Activated naive CD4-positive, alpha-beta T cell treated with anti-CD3 and anti-CD28 coated beads, Interleukin-2, amount 10 ng/mL, durations not matched to agents 7 days and 5 days (primary cell): Measurements from ENCODE around the gene NSG1.
"Not testable (repeated sequence)": the region's sequence is repeated elsewhere in the genome, so short reads cannot be mapped to it uniquely, and the experiment has no call there.

ENCODE experiments used
- CTCF ChIA-PET: fragments of 350-600 bp; sonication (Branson Sonifier 250); formaldehyde crosslinking; loops from one replicate; lab custom pipeline; 2021; ENCODE audit warnings: antibody characterized with exemption; lab: Charles Lee
- DNase-seq: peaks from one replicate; pipeline ENCODE4 v3.0.0-alpha.2; 2020
- H3K27ac Mint-ChIP-seq: one replicate; pipeline ENCODE4 v1.8.0; 2021; ENCODE audit warnings: mild to moderate bottlenecking, moderate library complexity, mixed read lengths
- H3K27me3 Mint-ChIP-seq: one replicate; pipeline ENCODE4 v1.8.0; 2021; ENCODE audit warnings: mild to moderate bottlenecking, mixed read lengths
- H3K36me3 Mint-ChIP-seq: one replicate; pipeline ENCODE4 v1.8.0; 2021; ENCODE audit warnings: mixed read lengths
- H3K4me1 Mint-ChIP-seq: one replicate; pipeline ENCODE4 v1.8.0; 2021; ENCODE audit warnings: mixed read lengths
- H3K4me3 Mint-ChIP-seq: one replicate; pipeline ENCODE4 v1.8.0; 2021; ENCODE audit warnings: mild to moderate bottlenecking, moderate library complexity, mixed read lengths
- H3K9me3 Mint-ChIP-seq: one replicate; pipeline ENCODE4 v1.8.0; 2021; ENCODE audit warnings: mixed read lengths

The NSG1 gene, protein sequence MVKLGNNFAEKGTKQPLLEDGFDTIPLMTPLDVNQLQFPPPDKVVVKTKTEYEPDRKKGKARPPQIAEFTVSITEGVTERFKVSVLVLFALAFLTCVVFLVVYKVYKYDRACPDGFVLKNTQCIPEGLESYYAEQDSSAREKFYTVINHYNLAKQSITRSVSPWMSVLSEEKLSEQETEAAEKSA

DNA sequence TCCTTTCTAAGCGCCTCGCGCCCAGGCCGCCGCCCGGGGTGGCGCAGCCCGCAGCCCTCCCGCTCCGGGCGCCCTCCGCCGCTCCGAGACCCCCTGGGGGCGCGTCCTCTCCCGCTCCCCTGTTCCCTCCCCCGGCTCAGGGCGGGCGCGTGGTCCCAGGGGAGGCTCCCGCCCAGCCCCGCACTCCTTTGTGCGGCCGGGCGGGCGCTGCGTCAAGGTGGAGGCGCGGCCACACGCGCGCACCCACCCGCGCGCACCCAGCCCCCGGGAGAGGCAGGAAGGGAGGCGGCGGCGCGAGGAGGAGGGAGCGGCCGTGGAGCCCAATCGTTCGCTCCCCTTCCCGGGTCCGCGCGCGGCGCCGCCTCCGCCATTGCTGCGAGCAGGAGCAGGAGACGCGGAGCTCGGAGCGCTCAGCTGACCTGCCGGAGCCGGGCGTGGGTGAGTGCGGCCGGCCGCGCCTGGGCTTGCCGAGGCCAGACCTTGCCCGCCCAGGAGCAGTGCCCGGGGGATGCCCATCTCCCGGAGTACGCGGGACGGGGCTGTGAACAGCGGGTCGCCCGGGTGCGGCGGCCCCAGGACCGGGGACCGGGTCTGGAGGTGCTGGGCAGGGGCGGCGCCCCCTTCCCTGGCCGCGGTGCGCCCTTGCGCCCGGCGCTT, at the start of gene NSG1:
Gene NSG1 (plus strand): TSS at position 367 of the 657 bp plus-strand sequence. CDS start 528 bp downstream, outside the sequence.
- Mint-ChIP-seq H3K27me3 (peaks cover 86% of the 10 kb centered on the region), H3K27ac (no peak within 1 kb of the TSS)
- DNase-seq: peak; percentile 71

DNA sequence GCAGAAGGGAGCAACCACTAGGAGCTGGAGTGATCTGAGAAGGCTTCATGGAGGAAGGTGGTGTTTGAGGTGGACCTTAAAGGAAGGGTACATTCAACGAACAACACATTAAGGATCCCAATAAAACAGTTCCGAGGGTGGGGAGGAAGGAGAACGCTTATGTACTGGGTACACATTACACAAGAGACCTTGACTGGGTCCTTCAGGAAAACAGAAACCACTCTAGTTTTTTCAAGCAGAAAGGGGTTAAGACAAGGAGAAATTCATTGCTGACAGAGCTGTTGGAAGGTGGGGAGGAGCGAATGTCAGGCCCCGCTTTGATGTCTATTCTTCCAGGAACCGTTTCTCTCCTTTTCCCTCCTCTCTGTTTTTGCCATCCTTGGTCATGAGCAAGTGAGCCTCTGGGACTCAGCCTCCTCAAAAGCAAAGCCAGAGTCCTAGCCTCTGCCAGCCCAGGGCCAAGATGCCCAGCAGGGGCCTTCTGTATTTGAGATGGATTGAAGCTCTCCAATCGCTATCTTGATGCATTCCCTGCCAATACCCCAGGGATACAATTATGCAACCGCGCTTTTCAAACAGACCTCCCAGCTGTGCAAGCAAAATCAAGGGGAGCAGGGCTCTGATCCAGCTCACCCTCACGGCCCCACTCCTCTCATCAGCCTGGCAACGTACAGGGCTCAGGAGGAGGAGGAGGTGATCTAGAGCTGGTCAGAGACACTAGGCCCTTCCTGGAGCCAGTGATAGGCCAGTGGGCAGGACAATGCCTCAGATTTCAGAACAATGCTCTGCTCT, 48.5 kb upstream of the NSG1 start:
- CTCF ChIA-PET: interaction anchor here (0.7 to 6.0 kb wide), 4 partner anchors 60 to 86 kb away, joined by 3 to 39 read pairs (median 10); no protein-coding TSS in a partner anchor
- Mint-ChIP-seq H3K27ac (no peak overlapping the region), H3K4me1 (no peaks in the 10 kb centered on the region), H3K4me3 (no peak overlapping the region), H3K36me3 (no peaks in the 10 kb centered on the region), H3K9me3 (no peaks in the 10 kb centered on the region), H3K27me3 (peaks cover 12% of the 10 kb centered on the region)
- no peak for DNase-seq

More for the DNA sequence above, at the start of gene NSG1:
- Mint-ChIP-seq H3K4me3 (peak within 1 kb of the TSS; percentile 79), H3K36me3 (no peaks in the 10 kb centered on the region), H3K4me1 (peaks cover 17% of the 10 kb centered on the region), H3K9me3 (no peaks in the 10 kb centered on the region)
- CTCF ChIA-PET: no interaction called here

DNA sequence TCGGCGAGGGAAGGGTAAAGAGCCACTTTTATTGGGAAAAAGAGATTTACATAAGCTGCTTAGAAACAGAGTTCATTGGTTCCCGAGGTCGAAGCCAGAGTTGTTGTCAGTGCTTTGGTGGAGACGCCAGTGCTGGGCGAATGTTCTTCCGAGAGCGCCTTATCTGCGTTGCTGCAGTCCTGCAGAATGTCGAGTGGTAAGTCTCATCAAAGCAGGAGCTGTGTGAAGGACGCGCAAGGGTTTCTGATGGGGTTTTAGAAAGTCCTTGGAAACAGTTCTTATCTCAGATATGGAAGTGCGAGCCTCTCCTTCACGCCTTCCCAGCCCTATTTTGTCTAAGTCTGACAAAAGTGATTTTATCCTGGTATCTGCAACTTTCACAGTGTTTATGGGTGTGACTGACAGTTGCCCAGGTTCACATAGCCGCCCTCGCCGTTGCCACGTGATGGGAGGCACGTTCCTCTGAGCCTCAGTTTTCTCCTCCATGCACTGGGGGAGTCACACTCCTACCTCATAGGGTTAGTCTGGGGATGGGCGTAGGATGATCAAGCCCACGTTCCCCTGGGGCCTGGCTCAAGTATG, 47.3 kb upstream of the NSG1 start:
- peaks cover 12% of the 10 kb centered on the region for H3K27me3 Mint-ChIP-seq
- H3K9me3 Mint-ChIP-seq: no peaks in the 10 kb centered on the region
- no peak for DNase-seq
- CTCF ChIA-PET: no interaction called here
- no peaks in the 10 kb centered on the region for H3K36me3 Mint-ChIP-seq
- H3K4me1 Mint-ChIP-seq: no peaks in the 10 kb centered on the region
- H3K27ac Mint-ChIP-seq: peak overlapping the region; percentile 33
- H3K4me3 Mint-ChIP-seq: no peak overlapping the region

DNA sequence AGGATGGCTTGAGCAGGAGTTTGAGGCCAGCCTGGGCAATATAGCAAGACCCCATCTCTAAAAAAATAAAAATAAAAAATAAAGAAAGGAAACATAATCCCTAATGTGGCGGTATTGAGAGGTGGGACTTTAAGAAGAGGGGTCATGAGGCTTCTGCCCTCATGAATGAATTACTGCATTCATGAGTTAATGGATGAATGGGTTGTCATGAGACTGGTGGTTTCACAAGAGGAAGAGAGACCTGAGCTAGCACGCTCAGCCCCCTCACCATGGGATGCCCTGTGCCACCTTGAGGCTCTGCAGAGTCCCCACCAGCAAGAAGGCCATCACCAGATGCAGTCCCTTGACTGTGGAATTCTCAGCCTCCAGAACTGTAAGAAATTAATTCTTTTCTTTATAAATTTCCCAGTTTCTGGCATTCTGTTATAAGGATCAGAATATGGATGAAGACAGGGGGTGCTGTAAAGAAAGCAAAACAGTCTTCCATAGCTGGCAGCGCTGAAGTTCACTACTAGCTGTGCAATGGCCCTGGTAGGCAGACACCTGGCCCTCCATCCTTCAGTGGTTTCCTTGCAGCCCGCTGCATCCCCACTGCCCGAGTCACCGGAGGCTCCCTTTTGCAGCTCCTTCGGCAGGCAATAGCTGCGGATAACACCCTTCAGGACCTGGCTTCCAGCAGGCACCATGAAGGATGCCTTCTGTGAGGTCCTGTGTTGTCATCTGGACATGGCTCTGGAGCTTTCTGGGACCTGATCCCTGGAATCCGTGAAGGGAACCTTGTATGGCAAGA, 44.8 kb upstream of the NSG1 start:
- Mint-ChIP-seq H3K27ac (no peak overlapping the region), H3K36me3 (peaks cover 2% of the 10 kb centered on the region), H3K27me3 (peaks cover 12% of the 10 kb centered on the region), H3K9me3 (peaks cover 2% of the 10 kb centered on the region), H3K4me1 (peaks cover 5% of the 10 kb centered on the region), H3K4me3 (no peak overlapping the region)
- DNase-seq: no peak
- CTCF ChIA-PET: interaction anchor here (0.9 kb wide), 1 partner anchor 90 kb away, joined by 5 read pairs; no protein-coding TSS in a partner anchor

DNA sequence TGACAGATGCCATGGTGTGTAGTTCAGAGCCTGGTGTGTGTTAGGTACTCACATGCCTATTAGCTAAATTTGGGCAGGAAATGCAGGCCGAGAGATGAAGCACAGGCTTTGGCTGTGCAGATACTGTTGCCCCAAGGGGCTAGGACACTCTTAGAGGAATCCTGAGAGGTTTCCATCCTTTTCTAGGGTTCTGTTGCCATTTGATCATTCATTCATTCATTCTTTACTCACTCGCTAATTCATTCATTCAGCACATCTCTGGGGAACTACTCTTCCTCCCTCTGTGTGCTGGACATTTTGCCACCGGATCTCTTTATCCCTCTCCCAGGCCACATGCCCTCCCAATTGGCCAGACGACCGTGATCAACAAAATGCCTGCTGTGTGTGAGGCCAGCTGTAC, 43.9 kb upstream of the NSG1 start:
- Mint-ChIP-seq H3K4me1 (peaks cover 15% of the 10 kb centered on the region), H3K27me3 (peaks cover 5% of the 10 kb centered on the region), H3K27ac (no peak overlapping the region), H3K36me3 (peaks cover 10% of the 10 kb centered on the region), H3K4me3 (no peak overlapping the region), H3K9me3 (peaks cover 10% of the 10 kb centered on the region)
- no peak for DNase-seq
- CTCF ChIA-PET: no interaction called here

DNA sequence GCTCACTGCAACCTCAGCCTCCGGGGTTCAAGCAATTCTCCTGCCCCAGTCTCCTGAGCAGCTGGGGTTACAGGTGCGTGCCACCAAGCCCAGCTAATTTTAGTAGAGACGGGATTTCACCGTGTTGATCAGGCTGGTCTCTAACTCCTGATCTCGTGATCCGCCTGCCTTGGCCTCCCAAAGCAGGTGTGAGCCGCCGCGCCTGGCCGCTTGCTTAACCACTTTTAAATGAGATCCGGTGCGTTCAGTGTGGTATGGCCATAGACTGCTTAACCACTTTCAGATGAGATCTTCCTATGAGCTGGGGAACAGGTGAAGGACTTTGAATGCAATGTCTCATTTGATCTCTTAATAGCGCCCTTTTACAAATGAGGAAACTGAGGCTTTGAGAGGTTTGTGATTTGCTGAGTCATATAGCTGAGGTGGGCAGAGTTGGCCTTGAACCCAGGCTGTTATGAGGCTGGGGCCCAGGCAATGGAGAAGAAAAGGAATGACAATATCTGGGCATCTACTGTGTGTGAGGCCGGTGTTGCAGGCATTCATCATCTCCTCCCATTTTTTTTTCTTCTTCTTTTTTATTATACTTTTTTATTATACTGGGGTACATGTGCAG, 41.9 kb upstream of the NSG1 start:
- Mint-ChIP-seq H3K9me3 (peaks cover 25% of the 10 kb centered on the region), H3K27ac (no peak overlapping the region), H3K4me1 (peaks cover 32% of the 10 kb centered on the region), H3K36me3 (peaks cover 27% of the 10 kb centered on the region), H3K4me3 (no peak overlapping the region), H3K27me3 (no peaks in the 10 kb centered on the region)
- CTCF ChIA-PET: no interaction called here
- DNase-seq: no peak

DNA sequence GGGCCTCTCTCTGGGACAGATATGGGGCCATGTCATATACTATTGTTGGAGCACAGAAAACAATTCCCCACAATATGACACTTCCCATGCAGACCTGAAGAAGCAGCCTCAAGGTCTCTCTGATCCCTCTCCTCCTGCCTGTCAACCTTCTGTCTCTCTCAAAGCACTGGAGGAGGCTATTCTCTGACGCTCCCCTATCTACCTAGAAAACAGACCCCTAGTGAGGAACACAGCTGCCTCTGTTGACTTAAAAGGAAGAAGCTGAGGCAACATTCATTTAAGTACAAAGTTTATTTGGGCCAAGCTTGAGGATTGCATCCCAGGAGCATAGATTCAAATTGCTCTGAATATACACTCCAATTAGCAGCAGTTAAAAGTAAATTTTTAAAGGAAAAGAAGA, 39.3 kb upstream of the NSG1 start:
- CTCF ChIA-PET: no interaction called here
- peaks cover 27% of the 10 kb centered on the region for H3K36me3 Mint-ChIP-seq
- H3K9me3 Mint-ChIP-seq: peaks cover 27% of the 10 kb centered on the region
- H3K4me1 Mint-ChIP-seq: peaks cover 32% of the 10 kb centered on the region
- H3K27ac Mint-ChIP-seq: peak overlapping the region; percentile 93
- no peaks in the 10 kb centered on the region for H3K27me3 Mint-ChIP-seq
- no peak for DNase-seq
- no peak overlapping the region for H3K4me3 Mint-ChIP-seq

DNA sequence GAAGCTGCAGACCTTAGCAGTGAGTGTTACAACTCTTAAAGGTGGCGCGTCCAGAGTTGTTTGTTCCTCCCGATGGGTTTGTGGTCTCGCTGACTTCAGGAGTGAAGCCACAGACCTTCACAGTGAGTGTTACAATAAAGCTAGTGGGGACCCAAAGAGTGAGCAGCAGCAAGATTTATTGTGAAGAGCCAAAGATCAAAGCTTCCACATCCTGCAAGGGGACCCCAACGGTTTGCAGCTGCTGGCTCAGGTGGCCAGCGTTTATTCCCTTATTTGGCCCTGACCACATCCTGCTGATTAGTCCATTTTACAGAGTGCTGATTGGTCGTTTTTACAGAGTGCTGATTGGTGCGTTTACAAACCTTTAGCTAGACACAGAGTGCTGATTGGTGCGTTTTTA, 38.3 kb upstream of the NSG1 start:
- H3K27me3 Mint-ChIP-seq, CTCF ChIA-PET, H3K4me3 Mint-ChIP-seq: not testable (repeated sequence)
- Mint-ChIP-seq H3K9me3 (peaks cover 30% of the 10 kb centered on the region), H3K27ac (peak overlapping the region; percentile 93), H3K4me1 (peaks cover 32% of the 10 kb centered on the region), H3K36me3 (peaks cover 27% of the 10 kb centered on the region)
- peak; percentile 75 for DNase-seq

DNA sequence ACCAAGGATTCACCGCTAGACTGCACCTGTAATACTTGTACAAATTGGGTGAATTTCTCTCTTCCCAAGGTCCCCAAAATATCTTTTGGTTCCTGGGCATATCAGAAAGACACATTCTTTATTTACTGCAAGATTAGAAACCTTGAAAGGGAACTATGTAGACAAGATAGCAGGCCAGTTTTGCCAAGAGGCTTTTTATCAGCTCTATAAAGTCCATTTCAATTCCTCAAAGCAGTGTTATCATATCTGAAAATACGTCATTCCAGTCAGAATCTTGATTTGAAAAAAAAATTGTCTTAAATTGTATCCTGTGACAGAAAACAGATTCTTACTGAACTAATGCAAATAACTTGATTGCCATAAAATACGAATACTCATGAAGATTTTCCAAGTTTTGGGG, 37.0 kb upstream of the NSG1 start:
- no peak overlapping the region for H3K27ac Mint-ChIP-seq
- no peak overlapping the region for H3K4me3 Mint-ChIP-seq
- no peak for DNase-seq
- peaks cover 32% of the 10 kb centered on the region for H3K4me1 Mint-ChIP-seq
- peaks cover 30% of the 10 kb centered on the region for H3K9me3 Mint-ChIP-seq
- CTCF ChIA-PET: no interaction called here
- peaks cover 27% of the 10 kb centered on the region for H3K36me3 Mint-ChIP-seq
- no peaks in the 10 kb centered on the region for H3K27me3 Mint-ChIP-seq

DNA sequence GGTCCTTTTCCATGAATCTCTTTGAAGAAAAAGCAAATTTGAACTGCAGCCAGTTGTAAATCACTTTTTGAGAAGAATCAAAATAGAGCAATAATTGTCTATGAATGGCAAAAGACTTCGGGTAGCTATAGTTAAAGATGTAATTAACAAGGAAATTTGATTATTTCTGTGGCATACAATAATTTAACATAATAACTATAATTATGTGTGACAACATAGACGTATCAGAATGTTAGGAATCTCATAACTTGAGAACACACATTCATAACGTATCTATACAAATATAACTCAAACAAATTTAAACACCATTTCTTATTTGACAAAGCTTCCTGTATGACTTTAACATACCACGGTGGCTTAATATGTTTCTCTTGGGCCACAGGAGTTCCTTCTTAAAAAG, 36.0 kb upstream of the NSG1 start:
- peaks cover 30% of the 10 kb centered on the region for H3K9me3 Mint-ChIP-seq
- DNase-seq: no peak
- H3K27me3 Mint-ChIP-seq: no peaks in the 10 kb centered on the region
- H3K4me3 Mint-ChIP-seq: no peak overlapping the region
- H3K36me3 Mint-ChIP-seq: peaks cover 27% of the 10 kb centered on the region
- CTCF ChIA-PET: no interaction called here
- H3K27ac Mint-ChIP-seq: no peak overlapping the region
- H3K4me1 Mint-ChIP-seq: peaks cover 29% of the 10 kb centered on the region

DNA sequence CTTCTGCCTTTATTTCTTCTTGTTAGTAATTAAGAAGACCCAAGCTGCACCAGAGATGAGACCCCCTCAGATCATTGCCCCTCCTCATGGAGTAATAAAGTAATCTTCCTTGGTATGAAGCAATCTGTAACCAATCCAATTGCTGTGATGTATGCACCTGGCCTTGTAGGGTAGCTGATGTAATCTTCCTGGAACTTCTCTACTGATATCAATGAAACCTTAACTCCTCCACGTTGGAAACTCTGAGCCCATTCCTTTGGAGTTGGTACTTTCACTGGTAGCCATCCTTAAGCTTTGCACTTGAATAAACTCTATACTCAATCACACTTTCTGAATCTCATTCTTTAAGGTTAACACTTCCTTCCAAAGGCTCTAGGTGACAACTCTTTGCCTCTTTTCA, 31.6 kb upstream of the NSG1 start:
- H3K36me3 Mint-ChIP-seq: no peaks in the 10 kb centered on the region
- CTCF ChIA-PET: no interaction called here
- H3K27me3 Mint-ChIP-seq: no peaks in the 10 kb centered on the region
- H3K4me1 Mint-ChIP-seq: no peaks in the 10 kb centered on the region
- no peak overlapping the region for H3K27ac Mint-ChIP-seq
- H3K9me3 Mint-ChIP-seq: peaks cover 5% of the 10 kb centered on the region
- no peak for DNase-seq
- no peak overlapping the region for H3K4me3 Mint-ChIP-seq

DNA sequence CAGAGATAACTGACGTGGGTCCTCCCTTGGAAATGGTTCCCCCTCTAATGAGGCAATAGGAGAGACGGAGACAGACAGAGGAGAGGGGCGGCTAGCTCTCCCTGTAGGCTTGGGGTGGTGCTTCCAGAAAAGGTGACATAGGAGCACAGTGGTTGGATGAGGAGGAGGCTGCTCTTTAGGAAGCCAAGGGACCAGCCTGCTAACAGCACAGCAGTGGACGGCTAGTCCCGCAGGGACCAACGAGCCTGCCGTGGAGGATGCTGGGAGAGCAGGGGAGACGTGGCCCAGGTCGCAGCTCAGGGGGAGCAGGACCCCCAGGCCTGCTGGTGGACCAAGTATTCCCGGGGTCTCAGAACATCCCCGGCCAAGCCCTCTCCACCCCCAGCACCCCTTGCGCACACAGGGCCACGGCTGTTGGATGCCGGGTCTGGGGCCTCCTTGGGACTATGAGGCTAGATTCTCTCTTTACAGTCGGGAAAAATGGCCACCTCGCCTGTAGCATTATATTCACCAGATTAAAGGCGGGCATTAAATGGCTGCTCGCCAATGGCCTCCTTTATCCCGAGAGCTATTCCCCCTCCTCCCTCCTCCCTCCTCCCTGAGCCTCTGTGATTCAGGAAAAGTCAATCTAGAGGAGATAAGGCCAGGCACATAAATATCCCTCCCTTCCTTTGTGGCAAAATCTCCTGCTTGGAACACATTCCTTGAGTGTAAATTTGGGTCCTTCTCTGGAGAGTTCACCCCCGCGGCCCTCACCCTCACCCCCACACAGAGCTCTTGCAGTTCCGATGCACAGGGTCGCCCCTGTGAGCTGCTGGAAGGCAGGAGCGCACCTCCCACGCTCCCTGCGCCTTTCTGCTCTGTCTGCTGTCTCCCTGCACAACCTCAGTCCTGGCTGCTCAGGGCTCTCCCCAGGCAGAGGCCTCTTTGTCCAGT, 30.5 kb upstream of the NSG1 start:
- no peak overlapping the region for H3K4me3 Mint-ChIP-seq
- peaks cover 5% of the 10 kb centered on the region for H3K9me3 Mint-ChIP-seq
- H3K4me1 Mint-ChIP-seq: no peaks in the 10 kb centered on the region
- DNase-seq: no peak
- CTCF ChIA-PET: no interaction called here
- no peaks in the 10 kb centered on the region for H3K36me3 Mint-ChIP-seq
- H3K27me3 Mint-ChIP-seq: no peaks in the 10 kb centered on the region
- H3K27ac Mint-ChIP-seq: no peak overlapping the region
